H7 (cell line): ENCODE measurements around the gene TREM2. TPM values are rescaled to one million over a fixed set of nuclear protein-coding genes. Genes with fewer than 3 reads are reported as not detected.

Experiments used
- total RNA-seq: library from RNA; depleted of rRNA; stranded (reverse); fragments of >200 nt; shearing (Covaris generic); gene quantifications from 2 replicates; pipeline ENCODE4 v1.2.3, GENCODE V29; 2014; rRNA removed

Gene TREM2
- total RNA-seq, 1 experiment from 2014 or later: not detected

Other genes with a start within 250 kb of the TREM2 start
- 4.2 and 4.3 TPM in 2 replicates for gene UNC5CL, start 123.9 kb downstream of the TREM2 start, total RNA-seq
- not detected in 2 replicates for gene TSPO2, start 120.6 kb downstream of the TREM2 start, total RNA-seq
- 0.14 TPM in 1 of 2 replicates, not detected in the other for gene APOBEC2, start 109.9 kb downstream of the TREM2 start, total RNA-seq
- gene OARD1, start 90.8 kb downstream of the TREM2 start, total RNA-seq: 15.3 and 23.2 TPM in 2 replicates
- 12.1 and 20.0 TPM in 2 replicates for gene NFYA, start 90.1 kb downstream of the TREM2 start, total RNA-seq
- gene TREML1, start 8.8 kb downstream of the TREM2 start, total RNA-seq: not detected in 2 replicates
- not detected in 2 replicates for gene TREML2, start 38.0 kb upstream of the TREM2 start, total RNA-seq
- gene TREML4, start 65.2 kb upstream of the TREM2 start, total RNA-seq: not detected in 2 replicates
- gene TREM1, start 123.6 kb upstream of the TREM2 start, total RNA-seq: not detected in 2 replicates
- not detected in 2 replicates for gene NCR2, start 172.5 kb upstream of the TREM2 start, total RNA-seq